ENCODE measurements around the gene SORCS2.

DNA sequence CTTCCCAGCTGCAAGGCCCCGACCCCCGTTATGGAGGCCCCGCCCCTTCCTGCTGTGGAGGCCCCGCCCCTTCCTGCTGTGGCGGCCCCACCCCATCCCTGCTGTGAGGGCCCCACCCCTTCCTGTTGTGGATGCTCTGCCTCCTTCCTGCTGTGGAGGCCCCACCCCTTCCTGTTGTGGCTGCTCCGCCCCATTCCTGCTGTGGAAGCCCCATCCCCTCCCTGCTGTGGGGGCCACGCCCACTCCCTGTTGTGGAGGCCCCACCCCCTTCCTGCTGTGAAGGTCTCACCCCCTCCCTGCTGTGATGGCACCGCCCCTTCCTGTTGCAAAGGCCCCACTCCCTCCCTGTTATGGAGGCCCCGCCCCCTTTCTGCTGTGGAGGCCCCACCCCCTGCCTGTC, 347.3 kb downstream of the SORCS2 start:
- no peak for TF ChIP-seq POLR2A (IDR thresholded peaks at IDR 0.05)
- TF ChIP-seq, protein P1, sequence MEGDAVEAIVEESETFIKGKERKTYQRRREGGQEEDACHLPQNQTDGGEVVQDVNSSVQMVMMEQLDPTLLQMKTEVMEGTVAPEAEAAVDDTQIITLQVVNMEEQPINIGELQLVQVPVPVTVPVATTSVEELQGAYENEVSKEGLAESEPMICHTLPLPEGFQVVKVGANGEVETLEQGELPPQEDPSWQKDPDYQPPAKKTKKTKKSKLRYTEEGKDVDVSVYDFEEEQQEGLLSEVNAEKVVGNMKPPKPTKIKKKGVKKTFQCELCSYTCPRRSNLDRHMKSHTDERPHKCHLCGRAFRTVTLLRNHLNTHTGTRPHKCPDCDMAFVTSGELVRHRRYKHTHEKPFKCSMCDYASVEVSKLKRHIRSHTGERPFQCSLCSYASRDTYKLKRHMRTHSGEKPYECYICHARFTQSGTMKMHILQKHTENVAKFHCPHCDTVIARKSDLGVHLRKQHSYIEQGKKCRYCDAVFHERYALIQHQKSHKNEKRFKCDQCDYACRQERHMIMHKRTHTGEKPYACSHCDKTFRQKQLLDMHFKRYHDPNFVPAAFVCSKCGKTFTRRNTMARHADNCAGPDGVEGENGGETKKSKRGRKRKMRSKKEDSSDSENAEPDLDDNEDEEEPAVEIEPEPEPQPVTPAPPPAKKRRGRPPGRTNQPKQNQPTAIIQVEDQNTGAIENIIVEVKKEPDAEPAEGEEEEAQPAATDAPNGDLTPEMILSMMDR (IDR thresholded peaks at IDR 0.05) = no peak

Measured in uterus (tissue), 2 donors.